Liver (tissue), 3 donors: Measurements from ENCODE around the gene RSBN1L.

Experiments used
- ATF3 ChIP-seq: IDR thresholded peaks from 2 replicates; pipeline ENCODE4 v1.6.1; 2016; ENCODE audit warnings: antibody characterized with exemption
- CTCF ChIP-seq: fragments of 150-350 bp; IDR thresholded peaks from 2 replicates; pipeline ENCODE4 v1.5.1; 2017; ENCODE audit warnings: improper control_type of control experiment, low read depth, low read length; ENCODE audit not compliant: missing input control
- EGR1 ChIP-seq, 2 donors: IDR thresholded peaks; 2 replicates each; pipeline ENCODE4 v1.6.1; 2016 to 2018; ENCODE audit warnings: antibody characterized with exemption in 2 of 2, low read depth in 2 of 2
- GABPA ChIP-seq, 2 donors: IDR thresholded peaks in 1 of 2; conservative IDR thresholded peaks in 1 of 2; 2 replicates each; pipeline ENCODE4 v1.6.1; 2016; ENCODE audit warnings: antibody characterized with exemption in 2 of 2, mild to moderate bottlenecking in 1 of 2, moderate library complexity in 1 of 2
- HNF4G ChIP-seq: IDR thresholded peaks from 2 replicates; pipeline ENCODE4 v1.6.1; 2016; ENCODE audit warnings: antibody characterized with exemption
- JUND ChIP-seq, 2 donors: IDR thresholded peaks; 2 replicates each; pipeline ENCODE4 v1.6.1; 2016; ENCODE audit warnings: antibody characterized with exemption in 2 of 2
- MAX ChIP-seq: IDR thresholded peaks from 2 replicates; pipeline ENCODE4 v1.6.1; 2016; ENCODE audit warnings: antibody characterized with exemption
- RAD21 ChIP-seq, 2 donors: IDR thresholded peaks; 2 replicates each; pipeline ENCODE4 v1.6.1; 2016; ENCODE audit warnings: antibody characterized with exemption in 2 of 2, mild to moderate bottlenecking in 2 of 2
- REST ChIP-seq: IDR thresholded peaks from 2 replicates; pipeline ENCODE4 v1.6.1; 2016; ENCODE audit warnings: antibody characterized with exemption, mild to moderate bottlenecking
- SP1 ChIP-seq: IDR thresholded peaks from 2 replicates; pipeline ENCODE4 v1.6.1; 2018; ENCODE audit warnings: antibody characterized with exemption, mild to moderate bottlenecking
- TAF1 ChIP-seq: conservative IDR thresholded peaks from 2 replicates; pipeline ENCODE4 v1.6.1; 2016; ENCODE audit warnings: antibody characterized with exemption, mild to moderate bottlenecking
- YY1 ChIP-seq: IDR thresholded peaks from 2 replicates; pipeline ENCODE4 v1.6.1; 2016; ENCODE audit warnings: antibody characterized with exemption, mild to moderate bottlenecking
- ZBTB33 ChIP-seq: IDR thresholded peaks from 2 replicates; pipeline ENCODE4 v1.6.1; 2016; ENCODE audit warnings: antibody characterized with exemption
- donor health status: healthy.
- donor health status: healthy.

- no peak for TF ChIP-seq RAD21 (IDR thresholded peaks at IDR 0.05)
- TF ChIP-seq CTCF, result no peak
- no peak for TF ChIP-seq TAF1
- TF ChIP-seq REST, result no peak
- TF ChIP-seq ATF3, result no peak
- no peak for TF ChIP-seq MAX
- no peak for TF ChIP-seq GABPA (IDR thresholded peaks at IDR 0.05 in 1 of 2, conservative IDR thresholded peaks at IDR 0.05 in 1 of 2)
- no peak for TF ChIP-seq EGR1 (IDR thresholded peaks at IDR 0.05; ENCODE audit: low read depth in 2 of 2)
- no peak for TF ChIP-seq YY1
- no peak for TF ChIP-seq JUND (IDR thresholded peaks at IDR 0.05)
- no peak for TF ChIP-seq ZBTB33
- TF ChIP-seq HNF4G, result no peak
- no peak for TF ChIP-seq SP1
Measured at GRCh38 chr7:77808517-77808916, 112.3 kb downstream of the RSBN1L start.
